NT2/D1 (cell line): ENCODE results near the gene HSDL2.
"Not testable (repeated sequence)": the region's sequence is repeated elsewhere in the genome, so short reads cannot be mapped to it uniquely, and the experiment has no call there.

ENCODE experiments used
- DNase-seq: peaks from one replicate; pipeline ENCODE4 v3.0.0-alpha.2; 2011; ENCODE audit warnings: low read depth, low spot score
- H3K27me3 ChIP-seq: 2 replicates; pipeline ENCODE4 v1.6.0; 2011; ENCODE audit warnings: mild to moderate bottlenecking; ENCODE audit not compliant: insufficient read length, insufficient read depth
- H3K36me3 ChIP-seq: 2 replicates; pipeline ENCODE4 v1.6.1; 2011; ENCODE audit warnings: mild to moderate bottlenecking, low read length, mixed read lengths; ENCODE audit not compliant: insufficient read depth, insufficient read length
- H3K4me1 ChIP-seq: 2 replicates; pipeline ENCODE4 v1.5.1; 2011; ENCODE audit not compliant: insufficient read depth, insufficient read length
- H3K4me3 ChIP-seq: 2 replicates; pipeline ENCODE4 v1.5.1; 2011; ENCODE audit warnings: low read depth; ENCODE audit not compliant: insufficient read length
- H3K9ac ChIP-seq: 2 replicates; pipeline ENCODE4 v1.6.0; 2011; ENCODE audit warnings: low read depth; ENCODE audit not compliant: insufficient read length
- H3K9me3 ChIP-seq: 2 replicates; pipeline ENCODE4 v1.5.1; 2011; ENCODE audit warnings: mild to moderate bottlenecking, low read length; ENCODE audit not compliant: insufficient read depth
- SUZ12 ChIP-seq: IDR thresholded peaks from 2 replicates; pipeline ENCODE4 v1.6.1; 2011; ENCODE audit not compliant: insufficient read length, insufficient read depth; ENCODE audit errors: extremely low read depth
- YY1 ChIP-seq: IDR thresholded peaks from 2 replicates; pipeline ENCODE4 v1.6.1; 2011; ENCODE audit not compliant: insufficient read length, insufficient read depth
- ZNF274 ChIP-seq: IDR thresholded peaks from 2 replicates; pipeline ENCODE4 v1.6.1; 2011; ENCODE audit warnings: mild to moderate bottlenecking, low read depth, low read length

Gene HSDL2

DNA sequence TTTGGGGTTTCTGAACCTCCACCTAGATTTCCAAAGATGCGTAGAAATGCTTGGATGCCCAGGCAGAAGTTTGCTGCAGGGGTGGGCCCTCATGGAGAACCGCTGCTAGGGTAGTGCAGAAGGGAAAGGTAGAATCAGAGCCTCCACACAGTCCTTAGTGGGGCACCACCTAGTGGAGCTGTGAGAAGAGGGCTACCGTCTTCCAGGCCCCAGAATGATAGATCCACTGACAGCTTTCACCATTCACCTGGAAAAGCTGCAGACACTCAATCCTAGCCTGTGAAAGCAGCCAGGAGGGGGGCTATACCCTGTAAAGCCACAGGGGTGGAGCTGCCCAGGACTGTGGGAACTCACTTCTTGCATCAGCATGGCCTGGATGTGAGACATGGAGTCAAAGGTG is 13.3 kb upstream of the HSDL2 start:
- H3K9me3 ChIP-seq = peaks cover 53% of the 10 kb centered on the region
- DNase-seq = no peak

DNA sequence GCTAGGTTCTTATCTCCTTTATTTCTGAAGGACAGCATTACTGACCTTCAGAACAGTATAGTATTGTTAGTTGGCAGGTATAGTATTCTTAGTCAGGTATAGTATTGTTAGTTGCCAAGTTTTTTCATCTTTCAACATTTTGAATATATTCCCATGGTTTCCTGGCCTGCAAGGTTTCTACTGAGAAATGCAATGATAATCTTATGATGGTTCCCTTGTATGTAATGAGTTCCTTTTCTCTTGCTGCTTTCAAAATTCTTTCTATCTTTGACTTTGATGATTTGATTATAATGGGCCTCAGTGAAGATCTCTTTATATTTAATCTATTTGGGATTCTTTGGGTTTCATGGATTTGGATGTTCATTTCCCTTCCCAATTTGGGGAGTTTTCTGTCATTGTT is 12.4 kb upstream of the HSDL2 start:
- no peaks in the 10 kb centered on the region for H3K36me3 ChIP-seq
- H3K27me3 ChIP-seq = no peaks in the 10 kb centered on the region
- H3K9me3 ChIP-seq = peaks cover 53% of the 10 kb centered on the region
- H3K9ac ChIP-seq = no peak overlapping the region
- no peak for DNase-seq
- TF ChIP-seq SUZ12 (no peak), YY1 (no peak), ZNF274 (no peak)
- no peak overlapping the region for H3K4me3 ChIP-seq
- H3K4me1 ChIP-seq = no peaks in the 10 kb centered on the region

More for the DNA sequence above, 13.3 kb upstream of the HSDL2 start:
- TF ChIP-seq SUZ12 (no peak), YY1 (no peak), ZNF274 (no peak)
- H3K27me3 ChIP-seq = no peaks in the 10 kb centered on the region
- H3K9ac ChIP-seq = no peak overlapping the region
- H3K4me3 ChIP-seq = no peak overlapping the region
- H3K4me1 ChIP-seq = no peaks in the 10 kb centered on the region
- H3K36me3 ChIP-seq = no peaks in the 10 kb centered on the region

DNA sequence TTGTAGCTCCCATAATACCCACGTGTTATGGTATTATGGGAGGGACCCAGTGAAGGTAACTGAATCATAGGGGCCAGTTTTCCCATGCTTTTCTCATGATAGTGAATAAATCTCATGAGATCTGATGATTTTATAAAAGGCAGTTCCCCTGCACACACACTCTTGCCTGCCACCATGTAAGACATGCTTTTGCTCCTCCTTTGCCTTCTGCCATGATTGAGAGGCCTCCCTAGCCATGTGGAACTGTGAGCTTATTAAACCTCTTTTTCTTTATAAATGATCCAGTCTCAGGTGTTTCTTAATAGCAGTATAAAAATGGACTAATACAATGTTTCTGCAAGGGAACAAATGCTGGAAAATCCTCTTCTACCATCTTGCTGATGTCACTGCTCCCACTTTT is 10.1 kb upstream of the HSDL2 start:
- H3K4me1 ChIP-seq = no peaks in the 10 kb centered on the region
- no peaks in the 10 kb centered on the region for H3K36me3 ChIP-seq
- no peak overlapping the region for H3K9ac ChIP-seq
- H3K9me3 ChIP-seq = peaks cover 53% of the 10 kb centered on the region
- TF ChIP-seq SUZ12 (no peak), YY1 (no peak), ZNF274 (no peak)
- no peak overlapping the region for H3K4me3 ChIP-seq
- no peak for DNase-seq
- no peaks in the 10 kb centered on the region for H3K27me3 ChIP-seq

DNA sequence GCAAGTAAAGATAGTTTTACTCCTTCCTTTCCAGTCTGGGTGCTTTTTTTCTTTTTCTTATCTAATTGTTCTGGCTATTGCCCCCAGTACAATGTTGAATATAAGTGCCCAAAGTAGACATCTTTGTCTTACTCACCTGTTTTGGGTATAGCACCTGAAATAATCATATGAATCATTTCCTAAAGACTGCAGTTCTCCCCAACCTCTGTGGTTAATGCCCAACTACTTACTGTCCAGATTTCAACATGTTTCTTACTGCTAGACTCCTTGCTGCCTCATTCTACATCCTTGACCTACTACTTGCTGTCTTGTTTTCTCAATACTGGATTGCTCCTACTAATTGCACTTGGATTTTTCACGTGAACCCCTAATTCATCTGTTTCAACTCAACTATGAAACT is 8.8 kb upstream of the HSDL2 start:
- Histone ChIP-seq H3K9me3 (peaks cover 46% of the 10 kb centered on the region), H3K9ac (no peak overlapping the region), H3K4me1 (no peaks in the 10 kb centered on the region), H3K4me3 (no peak overlapping the region), H3K36me3 (no peaks in the 10 kb centered on the region), H3K27me3 (no peaks in the 10 kb centered on the region)
- TF ChIP-seq SUZ12 = no peak
- no peak for TF ChIP-seq ZNF274
- TF ChIP-seq YY1 = no peak
- DNase-seq = no peak

DNA sequence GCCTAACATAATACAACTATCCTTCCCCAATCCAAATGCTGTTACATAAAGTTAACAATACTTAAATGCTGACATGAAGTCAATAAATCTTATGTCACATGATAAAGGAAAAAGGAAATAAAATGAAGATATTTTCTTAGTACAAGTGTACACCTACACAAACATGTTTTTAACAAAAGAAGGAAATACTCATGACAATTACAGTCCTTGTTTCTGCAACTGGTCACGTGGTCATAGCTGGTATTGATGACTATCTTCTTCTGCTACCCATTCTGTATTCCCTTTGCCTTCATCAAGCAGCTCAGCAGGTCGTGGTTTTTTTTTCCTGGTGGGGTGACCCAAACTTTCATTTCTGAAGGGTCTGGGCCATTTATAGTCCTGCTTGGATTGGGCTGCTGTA is 6.2 kb upstream of the HSDL2 start:
- not testable (repeated sequence) for H3K9ac ChIP-seq, H3K36me3 ChIP-seq, H3K27me3 ChIP-seq, DNase-seq, H3K4me1 ChIP-seq, H3K4me3 ChIP-seq
- peaks cover 25% of the 10 kb centered on the region for H3K9me3 ChIP-seq

DNA sequence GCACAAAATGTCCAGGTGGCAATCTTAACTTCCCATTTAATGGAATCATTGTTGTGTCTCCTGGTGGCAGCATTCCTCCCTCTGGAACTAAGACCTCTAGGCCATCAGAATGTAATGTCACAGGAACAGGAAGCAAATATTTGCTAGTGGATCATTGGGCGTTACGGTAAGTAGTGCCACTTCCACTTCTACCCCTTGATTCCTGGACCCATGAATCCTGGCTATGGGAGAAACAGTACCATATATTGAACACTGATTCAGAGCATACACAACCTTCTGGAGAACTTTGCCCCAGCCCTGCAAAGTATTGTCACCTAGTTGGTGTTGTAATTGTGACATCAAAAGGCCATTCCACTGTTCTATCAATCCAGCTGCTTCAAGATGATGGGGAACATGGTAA is 5.7 kb upstream of the HSDL2 start:
- not testable (repeated sequence) for H3K4me3 ChIP-seq, H3K4me1 ChIP-seq, DNase-seq, H3K9ac ChIP-seq, H3K36me3 ChIP-seq, H3K27me3 ChIP-seq
- H3K9me3 ChIP-seq = peaks cover 20% of the 10 kb centered on the region

DNA sequence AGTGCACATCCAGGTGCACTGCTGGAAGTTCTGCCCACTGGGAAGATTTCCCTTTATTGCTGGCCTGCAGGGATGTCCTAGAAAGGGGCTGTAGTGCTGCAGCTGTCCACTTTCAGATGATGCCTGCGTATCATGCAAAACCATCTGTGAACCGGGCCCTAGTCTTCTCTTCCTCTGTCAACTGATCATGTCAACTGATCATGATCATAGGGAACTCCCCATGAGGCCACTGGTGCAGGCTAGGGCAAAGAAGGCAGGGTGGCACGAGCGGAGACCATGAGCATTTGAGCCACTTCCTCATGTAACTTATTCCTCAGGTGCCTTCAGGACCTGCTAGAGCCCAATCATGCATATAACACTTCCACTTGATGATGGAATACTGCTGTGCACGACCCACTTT is 4.5 kb upstream of the HSDL2 start:
- Histone ChIP-seq H3K4me1 (no peaks in the 10 kb centered on the region), H3K9ac (no peak overlapping the region), H3K9me3 (peaks cover 8% of the 10 kb centered on the region), H3K4me3 (no peak overlapping the region), H3K27me3 (no peaks in the 10 kb centered on the region), H3K36me3 (no peaks in the 10 kb centered on the region)
- TF ChIP-seq ZNF274 (no peak), YY1 (no peak)
- no peak for DNase-seq

DNA sequence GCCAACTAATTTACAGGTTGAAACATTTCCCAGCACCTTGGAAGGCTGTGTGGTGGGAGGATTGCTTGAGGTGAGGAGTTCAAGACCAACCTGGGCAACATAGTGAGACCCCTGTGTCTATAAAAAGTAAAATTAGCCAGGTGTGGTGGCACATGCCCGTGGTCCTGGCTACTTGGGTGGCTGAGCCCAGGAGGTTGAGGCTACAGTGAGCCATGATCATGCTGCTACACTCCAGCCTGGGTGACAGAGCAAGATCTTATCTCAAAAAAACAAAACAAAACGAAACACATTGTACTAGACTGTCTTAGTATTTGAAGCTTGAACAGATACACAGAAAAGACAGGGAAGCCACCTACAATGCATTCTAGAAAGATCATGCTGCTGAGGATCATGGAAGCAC is 2.8 kb upstream of the HSDL2 start:
- Histone ChIP-seq H3K9ac (no peak overlapping the region), H3K4me1 (no peaks in the 10 kb centered on the region), H3K9me3 (no peaks in the 10 kb centered on the region), H3K36me3 (no peaks in the 10 kb centered on the region), H3K4me3 (no peak overlapping the region), H3K27me3 (no peaks in the 10 kb centered on the region)
- TF ChIP-seq ZNF274 (no peak), SUZ12 (no peak), YY1 (no peak)
- DNase-seq = no peak
